Heart left ventricle (tissue), 16 donors: ENCODE results near the gene SH3PXD2A. TPM values are rescaled to one million over a fixed set of nuclear protein-coding genes. Genes with fewer than 3 reads are reported as not detected.

Experiments
- ATAC-seq, 4 donors: fragments of 200-7000 bp; cut with Tn5 transposase; one replicate each; pipeline ENCODE4 v1.9.1; 2020 to 2022; ENCODE audit warnings: moderate library complexity in 4 of 4, mild to moderate bottlenecking in 3 of 4, moderate number of reproducible peaks in 1 of 4
- DNase-seq, 5 donors: peaks; one replicate each; pipeline ENCODE4 v3.0.0-alpha.2; 2020
- H3K27ac ChIP-seq, 12 donors: fragments of 200-600 bp; sonication (generic) in 4 of 12; one replicate each; pipeline versions ENCODE4 v1.5.0 to v1.8.0; 2016 to 2022; ENCODE audit warnings: mild to moderate bottlenecking in 2 of 12
- H3K27me3 ChIP-seq, 9 donors: fragments of 200-600 bp; sonication (generic) in 2 of 9; one replicate each; pipeline versions ENCODE4 v1.5.1 to v1.8.0; 2016 to 2022; ENCODE audit warnings: mild to moderate bottlenecking in 3 of 9
- H3K36me3 ChIP-seq, 9 donors: fragments of 200-600 bp; sonication (generic) in 2 of 9; one replicate each; pipeline versions ENCODE4 v1.5.0 to v1.8.0; 2018 to 2022; ENCODE audit warnings: mild to moderate bottlenecking in 2 of 9
- H3K4me1 ChIP-seq, 12 donors: fragments of 200-600 bp; sonication (generic) in 4 of 12; one replicate each; pipeline versions ENCODE4 v1.5.0 to v1.8.0; 2016 to 2022; ENCODE audit warnings: mild to moderate bottlenecking in 3 of 12
- H3K4me3 ChIP-seq, 12 donors: fragments of 200-600 bp; sonication (generic) in 4 of 12; one replicate each; pipeline versions ENCODE4 v1.5.0 to v1.8.0; 2017 to 2022; ENCODE audit warnings: mild to moderate bottlenecking in 9 of 12, moderate library complexity in 4 of 12
- H3K9me3 ChIP-seq, 12 donors: fragments of 200-600 bp; sonication (generic) in 4 of 12; one replicate each; pipeline versions ENCODE4 v1.5.0 to v1.8.0; 2016 to 2022; ENCODE audit warnings: mild to moderate bottlenecking in 1 of 12
- POLR2A ChIP-seq, 2 donors: fragments of 450-650 bp; IDR thresholded peaks; one replicate each; pipeline ENCODE4 v1.6.1; 2017; ENCODE audit warnings: antibody characterized with exemption in 2 of 2, mild to moderate bottlenecking in 2 of 2, moderate library complexity in 2 of 2
- WGBS, 4 donors: extraction: QIAGEN DNeasy Blood & Tissue Kit in 2 of 4; methylation state at CpG; one replicate each; pipeline versions ENCODE4 v1.1.5 to v1.1.7; 2013 to 2018; 5-methylcytosine and 5-hydroxymethylcytosine counted together
- intact Hi-C, 10 donors: fragments of 100-400 bp; cut with DNase I; formaldehyde crosslinking; loops; one replicate each; pipeline versions ENCODE4 v1.11.1 to v1.14.2; 2022
- polyA plus RNA-seq, 2 donors: library from polyadenylated mRNA; stranded (reverse); fragments of 200-250 nt; gene quantifications; one replicate each; pipeline ENCODE4 v1.2.3, GENCODE V29; 2013
- total RNA-seq, 9 donors: library from RNA; depleted of rRNA in 2 of 9; stranded (reverse); fragments of >200 nt in 2 of 9; fragmentation: NEBNext Ultra II Directional in 3 of 9; extraction: Animal tissue kit (Norgen Biotek cat#: 25700) in 3 of 9; gene quantifications; one replicate each; pipeline versions ENCODE4 v1.1.0 to v1.2.4, GENCODE V29; 2016 to 2023
- TF ChIP-seq, protein P1 (sequence below), 12 donors: fragments of 200-600 bp; sonication (generic) in 4 of 12; IDR thresholded peaks; one replicate each; pipeline versions ENCODE4 v1.5.0 to v1.8.0; 2018 to 2022; ENCODE audit warnings: antibody characterized with exemption in 12 of 12, mild to moderate bottlenecking in 5 of 12
- donor health status: ischemic (EF 13 %, LVEDD 7.1; RV severe dilation, severe dysfunction).
- donor health status: healthy with polysubstance abuse.
- donor health status: DM: no; HTN: yes; CAD: no.
- donor health status: DM: no; HTN: no; CAD: no.
- donor health status: ischemic (EF 25% LVEDD 6.9; RV normal size, moderate dysfunction).
- donor health status: ischemic (EF 25% LVEDD 5.7; RV mildly dilated, moderate dysfunction).
- donor health status: healthy.
- donor health status: DM: yes; HTN: yes; CAD: no.
- donor health status: ischemic (EF 35%, LVEDD 5.7; RV mildly dilated, moderate dysfunction).
- donor health status: nonischemic (EF 11% LVEDD 7.7; RV severe dilation, severe dysfunction).
- donor health status: DM: yes; HTN: yes; CAD: no.
- donor health status: PGD.
- donor health status: ischemic (EF 29% LVEDD 5.4; RV normal size, mild dysfunction).
- donor health status: nonischemic (EF 23%, LVEDD 6.1; RV moderate dilation, normal function).

The SH3PXD2A gene
- total and polyA plus RNA-seq, 11 donors = 11.8 to 43.4 (median 31.1) TPM

DNA sequence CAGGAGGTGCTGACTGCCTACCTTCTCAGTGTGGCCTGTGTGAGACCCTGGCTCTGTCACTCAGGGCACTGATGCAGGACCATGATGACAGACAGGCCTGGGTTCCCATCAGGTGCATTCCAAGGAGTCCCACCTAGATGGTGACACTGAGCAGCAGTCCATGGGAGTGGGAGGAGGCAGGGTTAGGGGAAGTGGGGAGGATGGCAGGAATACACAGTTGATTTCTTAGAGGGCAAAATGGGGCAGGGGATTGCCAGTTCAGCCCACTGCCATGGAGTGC lies 155.0 kb downstream of the SH3PXD2A start:
- TF ChIP-seq, protein P1, sequence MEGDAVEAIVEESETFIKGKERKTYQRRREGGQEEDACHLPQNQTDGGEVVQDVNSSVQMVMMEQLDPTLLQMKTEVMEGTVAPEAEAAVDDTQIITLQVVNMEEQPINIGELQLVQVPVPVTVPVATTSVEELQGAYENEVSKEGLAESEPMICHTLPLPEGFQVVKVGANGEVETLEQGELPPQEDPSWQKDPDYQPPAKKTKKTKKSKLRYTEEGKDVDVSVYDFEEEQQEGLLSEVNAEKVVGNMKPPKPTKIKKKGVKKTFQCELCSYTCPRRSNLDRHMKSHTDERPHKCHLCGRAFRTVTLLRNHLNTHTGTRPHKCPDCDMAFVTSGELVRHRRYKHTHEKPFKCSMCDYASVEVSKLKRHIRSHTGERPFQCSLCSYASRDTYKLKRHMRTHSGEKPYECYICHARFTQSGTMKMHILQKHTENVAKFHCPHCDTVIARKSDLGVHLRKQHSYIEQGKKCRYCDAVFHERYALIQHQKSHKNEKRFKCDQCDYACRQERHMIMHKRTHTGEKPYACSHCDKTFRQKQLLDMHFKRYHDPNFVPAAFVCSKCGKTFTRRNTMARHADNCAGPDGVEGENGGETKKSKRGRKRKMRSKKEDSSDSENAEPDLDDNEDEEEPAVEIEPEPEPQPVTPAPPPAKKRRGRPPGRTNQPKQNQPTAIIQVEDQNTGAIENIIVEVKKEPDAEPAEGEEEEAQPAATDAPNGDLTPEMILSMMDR (IDR thresholded peaks at IDR 0.05) = no peak
- TF ChIP-seq POLR2A (IDR thresholded peaks at IDR 0.05) = no peak
- no peak overlapping the region for H3K27ac ChIP-seq
- peaks cover 0 to 25% (median 15%) of the 10 kb centered on the region in 12 donors for H3K4me1 ChIP-seq
- intact Hi-C loops = no loop called here
- no peaks in the 10 kb centered on the region for H3K36me3 ChIP-seq
- no peaks in the 10 kb centered on the region for H3K27me3 ChIP-seq
- DNase-seq = no peak
- H3K9me3 ChIP-seq = no peaks in the 10 kb centered on the region
- no peak for ATAC-seq
- no peak overlapping the region for H3K4me3 ChIP-seq

- peaks cover 0 to 26% (median 15%) of the 10 kb centered on the region in 12 donors for H3K4me1 ChIP-seq
- H3K27ac ChIP-seq = no peak overlapping the region
- intact Hi-C loops = no loop called here
- H3K36me3 ChIP-seq = no peaks in the 10 kb centered on the region
- ATAC-seq (no peak), DNase-seq (no peak)
- no peaks in the 10 kb centered on the region for H3K9me3 ChIP-seq
- H3K4me3 ChIP-seq = no peak overlapping the region
- WGBS, 4 donors = 79 to 88% (median 86%) methylated on average over 10 of the region's 10 CpGs
- TF ChIP-seq, protein P1 (IDR thresholded peaks at IDR 0.05) = no peak
- TF ChIP-seq POLR2A (IDR thresholded peaks at IDR 0.05) = no peak
- H3K27me3 ChIP-seq = no peaks in the 10 kb centered on the region
Measured at GRCh38 chr10:103699611-103700435, 155.6 kb downstream of the SH3PXD2A start.

DNA sequence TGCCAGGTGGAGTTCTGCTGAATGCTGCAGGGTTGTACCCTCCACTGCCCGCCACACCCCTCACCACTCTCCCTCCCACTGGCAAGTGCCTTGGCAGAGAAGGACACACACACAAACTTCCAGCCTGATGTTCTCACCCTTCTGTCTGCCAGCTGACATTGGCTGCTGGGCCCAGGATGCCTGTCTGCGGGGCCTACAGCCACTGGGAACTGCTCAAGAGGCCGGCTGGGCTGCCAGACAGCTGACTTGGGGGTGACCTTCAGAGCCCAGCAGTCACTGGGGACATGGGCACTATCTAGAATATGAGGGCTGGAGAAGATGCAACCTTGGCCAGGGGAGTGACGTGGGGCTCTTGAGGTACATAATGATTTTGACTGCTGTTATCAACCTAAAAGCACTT lies 157.1 kb downstream of the SH3PXD2A start:
- Histone ChIP-seq H3K36me3 (no peaks in the 10 kb centered on the region), H3K4me3 (no peak overlapping the region), H3K9me3 (no peaks in the 10 kb centered on the region), H3K27me3 (peaks cover 0 to 3% (median 0%) of the 10 kb centered on the region in 9 donors), H3K27ac (peak overlapping the region in 3 of 12 donors; percentile 1 to 30 (median 27)), H3K4me1 (peaks cover 0 to 28% (median 18%) of the 10 kb centered on the region in 12 donors)
- WGBS, 4 donors = 38 to 67% (median 57%) methylated on average over 3 to 4 of the region's 4 CpGs
- ATAC-seq = peak in 2 of 4 donors; percentile 23 to 46
- intact Hi-C loops = no loop called here
- DNase-seq = peak in 2 of 5 donors; percentile 49 to 64
- no peak for TF ChIP-seq POLR2A (IDR thresholded peaks at IDR 0.05)
- TF ChIP-seq, protein P1 (IDR thresholded peaks at IDR 0.05) = no peak

DNA sequence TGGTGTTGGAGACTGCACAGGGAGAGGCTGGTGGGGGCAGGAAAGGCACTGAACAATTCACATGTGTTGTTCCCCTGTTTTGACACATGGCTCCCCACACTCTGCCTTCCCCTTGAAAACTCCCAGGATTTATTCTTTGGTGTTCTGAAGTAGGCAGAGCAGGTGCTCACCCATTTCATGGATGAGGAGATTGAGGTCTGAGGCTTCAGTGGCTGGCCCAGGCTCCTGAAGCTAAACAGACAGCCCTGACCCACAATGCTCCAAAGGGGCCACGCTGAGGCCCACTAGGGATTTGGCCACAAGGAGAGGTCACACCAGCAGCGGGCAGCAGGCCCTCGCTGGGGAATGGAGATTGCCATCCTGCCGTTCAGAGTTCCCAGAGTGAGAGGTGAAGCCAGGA lies 157.6 kb downstream of the SH3PXD2A start:
- H3K4me3 ChIP-seq = no peak overlapping the region
- H3K9me3 ChIP-seq = no peaks in the 10 kb centered on the region
- H3K27ac ChIP-seq = peak overlapping the region in 4 of 12 donors; percentile 0 to 30 (median 14)
- TF ChIP-seq, protein P1 (IDR thresholded peaks at IDR 0.05) = no peak
- TF ChIP-seq POLR2A (IDR thresholded peaks at IDR 0.05) = no peak
- H3K4me1 ChIP-seq = peaks cover 0 to 31% (median 19%) of the 10 kb centered on the region in 12 donors
- WGBS, 4 donors = 76 to 96% (median 86%) methylated on average over 2 to 4 of the region's 4 CpGs
- H3K27me3 ChIP-seq = peaks cover 0 to 3% (median 0%) of the 10 kb centered on the region in 9 donors
- intact Hi-C loops = no loop called here
- no peaks in the 10 kb centered on the region for H3K36me3 ChIP-seq
- no peak for DNase-seq
- ATAC-seq = no peak
